Keratinocyte (primary cell): ENCODE measurements around the gene NCOA7. TPM values are rescaled to one million over a fixed set of nuclear protein-coding genes. Genes with fewer than 3 reads are reported as not detected.

Experiments used
- DNase-seq: peaks from one replicate; pipeline ENCODE4 v3.0.0-alpha.2; 2011; ENCODE audit warnings: low read depth, missing footprints, low spot score
- FAIRE-seq: peaks from 2 replicates; lab custom pipeline; 2011; peaks lifted over from hg19 to GRCh38; lab: Jason Lieb, UNC
- H2AFZ ChIP-seq: 2 replicates; pipeline ENCODE4 v1.6.0; 2012; ENCODE audit warnings: low read length, control low read depth, inconsistent platforms; ENCODE audit not compliant: control insufficient read depth
- H3K27ac ChIP-seq: 2 replicates; pipeline ENCODE4 v1.5.1; 2011; ENCODE audit warnings: low read length; ENCODE audit not compliant: control insufficient read depth, insufficient read depth
- H3K27me3 ChIP-seq: 3 replicates; pipeline ENCODE4 v1.6.0; 2011; ENCODE audit warnings: low read length; ENCODE audit not compliant: control insufficient read depth, insufficient read depth; ENCODE audit errors: extremely low read depth
- H3K36me3 ChIP-seq, 2 experiments: 2 replicates in 1 of 2; 3 replicates in 1 of 2; pipeline ENCODE4 v1.5.1; 2011; ENCODE audit warnings: low read length in 2 of 2, mild to moderate bottlenecking in 1 of 2; ENCODE audit not compliant: control insufficient read depth in 2 of 2, insufficient read depth in 2 of 2; ENCODE audit errors: extremely low read depth in 1 of 2
- H3K4me1 ChIP-seq: 3 replicates; pipeline ENCODE4 v1.5.1; 2011; ENCODE audit warnings: low read length; ENCODE audit not compliant: control insufficient read depth, insufficient read depth; ENCODE audit errors: extremely low read depth
- H3K4me2 ChIP-seq: 3 replicates; pipeline ENCODE4 v1.6.0; 2011; ENCODE audit warnings: low read depth, low read length; ENCODE audit not compliant: control insufficient read depth, insufficient read depth; ENCODE audit errors: extremely low read depth
- H3K4me3 ChIP-seq, 3 experiments: fragments of 200-600 bp in 1 of 3; sonication (generic) in 1 of 3; 2 replicates in 2 of 3; 3 replicates in 1 of 3; pipeline ENCODE4 v1.5.1; 2011 to 2016; ENCODE audit warnings: low read length in 3 of 3, mild to moderate bottlenecking in 3 of 3, control low read depth in 2 of 3, inconsistent platforms in 1 of 3, low read depth in 1 of 3, mixed read lengths in 1 of 3, mixed run types in 1 of 3, moderate library complexity in 1 of 3; ENCODE audit not compliant: control insufficient read depth in 2 of 3, insufficient read depth in 2 of 3; ENCODE audit errors: extremely low read depth in 1 of 3
- H3K79me2 ChIP-seq: 2 replicates; pipeline ENCODE4 v1.6.0; 2012; ENCODE audit warnings: low read length; ENCODE audit not compliant: control insufficient read depth, insufficient read depth
- H3K9ac ChIP-seq: 3 replicates; pipeline ENCODE4 v1.6.0; 2011; ENCODE audit warnings: low read length; ENCODE audit not compliant: control insufficient read depth, insufficient read depth; ENCODE audit errors: extremely low read depth
- H3K9me1 ChIP-seq: 3 replicates; pipeline ENCODE4 v1.6.0; 2011; ENCODE audit warnings: low read length; ENCODE audit not compliant: control insufficient read depth, insufficient read depth; ENCODE audit errors: extremely low read depth
- H3K9me3 ChIP-seq: 2 replicates; pipeline ENCODE4 v1.5.1; 2012; ENCODE audit warnings: low read depth, low read length; ENCODE audit not compliant: control insufficient read depth
- H4K20me1 ChIP-seq: 3 replicates; pipeline ENCODE4 v1.6.0; 2011; ENCODE audit warnings: low read length; ENCODE audit not compliant: control insufficient read depth, insufficient read depth; ENCODE audit errors: extremely low read depth
- CTCF ChIP-seq, 3 experiments: IDR thresholded peaks in 1 of 3; conservative IDR thresholded peaks in 1 of 3; optimal IDR thresholded peaks in 1 of 3; 2 replicates in 2 of 3; 3 replicates in 1 of 3; pipeline versions ENCODE3 to v1.5.1; 2011; ENCODE audit warnings: low read length in 3 of 3, mild to moderate bottlenecking in 3 of 3, moderate library complexity in 2 of 3, control low read depth in 1 of 3, inconsistent platforms in 1 of 3; ENCODE audit not compliant: insufficient read depth in 2 of 3; ENCODE audit errors: extremely low read depth in 1 of 3
- EZH2 ChIP-seq: IDR thresholded peaks from one replicate; pipeline ENCODE4 v1.6.1; 2012; ENCODE audit warnings: inconsistent platforms, mild to moderate bottlenecking, low read length, moderate library complexity
- dilution Hi-C: fragments of 300-500 bp; cut with MboI; formaldehyde crosslinking; loops from one replicate; pipeline ENCODE4 v1.7.0; 2020; ENCODE audit warnings: low sequenced_read_pairs; ENCODE audit not compliant: extremely low pct_ligation_motif_present
- polyA plus RNA-seq, 5 experiments: library from polyadenylated mRNA; depleted of rRNA in 3 of 5; stranded (reverse) in 3 of 5; stranded (forward) in 1 of 5; unstranded in 1 of 5; fragments of >200 nt; gene quantifications; 1 replicate in 1 of 5; 2 replicates in 3 of 5; 3 replicates in 1 of 5; pipeline versions ENCODE4 v1.2.1 to v1.2.3, GENCODE V29; 2011 to 2012; ENCODE audit warnings: missing spikeins in 2 of 5, low read depth in 1 of 5, low replicate concordance in 1 of 5

Gene NCOA7
- polyA plus RNA-seq, 1 donor (not counting 4 experiments of a cell fraction or from before 2014, with no cell fraction given) = 20.5 TPM

DNA sequence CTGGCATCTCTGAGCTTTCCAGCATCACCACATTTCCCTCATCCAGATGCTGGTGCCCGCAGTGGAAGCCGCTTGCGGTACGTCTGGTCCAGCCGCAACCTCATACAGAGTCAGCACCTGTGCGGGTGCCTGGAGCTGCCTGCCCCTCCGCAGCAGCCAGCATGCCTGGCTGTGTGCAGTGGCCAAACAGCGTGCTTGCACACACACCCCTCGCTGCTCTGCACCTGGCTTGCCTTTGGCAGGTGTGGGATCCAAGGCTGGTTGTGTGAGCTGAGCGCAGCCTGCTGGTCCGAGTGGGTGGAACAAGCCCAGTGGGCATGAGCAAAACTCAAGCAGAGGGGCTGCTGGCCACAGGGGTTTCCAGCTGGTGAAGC is 162.7 kb downstream of the NCOA7 start:
- DNase-seq = no peak
- Histone ChIP-seq H4K20me1 (no peaks in the 10 kb centered on the region), H3K36me3 (no peaks in the 10 kb centered on the region), H3K4me2 (no peak overlapping the region), H3K4me3 (no peak overlapping the region), H3K27me3 (no peaks in the 10 kb centered on the region), H3K9me3 (no peaks in the 10 kb centered on the region), H3K27ac (no peak overlapping the region), H2AFZ (no peak overlapping the region), H3K79me2 (no peaks in the 10 kb centered on the region), H3K9ac (no peak overlapping the region), H3K4me1 (peaks cover 29% of the 10 kb centered on the region), H3K9me1 (no peaks in the 10 kb centered on the region)
- dilution Hi-C loops = no loop called here
- TF ChIP-seq CTCF (optimal IDR thresholded peaks at IDR 0.05 in 1 of 3, IDR thresholded peaks at IDR 0.05 in 1 of 3, conservative IDR thresholded peaks at IDR 0.05 in 1 of 3; ENCODE audit: extremely low read depth in 1 of 3, insufficient read depth in 2 of 3, low read length in 3 of 3) = peak; percentile 74 to 91 (median 88)
- no peak for TF ChIP-seq EZH2
- no peak for FAIRE-seq

GRCh38 chr6:125954735-125955339 is 164.1 kb downstream of the NCOA7 start:
- H3K9me1 ChIP-seq = no peaks in the 10 kb centered on the region

More at GRCh38 chr6:125954735-125955339, 164.1 kb downstream of the NCOA7 start:
- no peaks in the 10 kb centered on the region for H3K27me3 ChIP-seq
- H3K4me2 ChIP-seq = no peak overlapping the region
- no peaks in the 10 kb centered on the region for H4K20me1 ChIP-seq
- H2AFZ ChIP-seq = no peak overlapping the region
- no peak for TF ChIP-seq EZH2
- TF ChIP-seq CTCF (optimal IDR thresholded peaks at IDR 0.05 in 1 of 3, IDR thresholded peaks at IDR 0.05 in 1 of 3, conservative IDR thresholded peaks at IDR 0.05 in 1 of 3; ENCODE audit: extremely low read depth in 1 of 3, insufficient read depth in 2 of 3, low read length in 3 of 3) = no peak
- H3K9ac ChIP-seq = no peak overlapping the region
- no peaks in the 10 kb centered on the region for H3K79me2 ChIP-seq
- no peaks in the 10 kb centered on the region for H3K36me3 ChIP-seq
- DNase-seq (no peak), FAIRE-seq (no peak)
- H3K4me1 ChIP-seq = peaks cover 25% of the 10 kb centered on the region
- no peak overlapping the region for H3K4me3 ChIP-seq
- dilution Hi-C loops = no loop called here
- H3K27ac ChIP-seq = no peak overlapping the region
- H3K9me3 ChIP-seq = no peaks in the 10 kb centered on the region
